Measurements from ENCODE around the gene COG5.

Gene COG5

DNA sequence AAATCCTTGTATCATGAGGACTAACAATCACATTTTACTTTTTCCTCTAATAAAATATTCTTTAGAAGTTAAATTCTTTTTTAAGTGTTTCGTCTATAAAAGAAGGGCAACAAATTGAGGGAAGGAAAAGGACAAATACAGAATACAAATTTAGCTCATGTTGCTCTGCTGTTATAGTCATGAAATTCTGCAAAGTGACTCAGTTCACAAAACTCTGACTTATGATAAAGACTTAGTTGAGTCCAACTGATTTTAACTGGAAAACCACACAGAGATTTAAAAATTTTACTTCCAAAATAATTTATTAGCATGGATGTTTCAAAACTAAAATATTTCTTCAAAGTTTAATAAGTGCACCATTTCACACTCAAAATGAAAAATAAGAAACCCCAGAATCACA is 168.9 kb downstream of the COG5 start:
- no peak for DNase-seq (ENCODE audit: low read depth, low spot score)

DNA sequence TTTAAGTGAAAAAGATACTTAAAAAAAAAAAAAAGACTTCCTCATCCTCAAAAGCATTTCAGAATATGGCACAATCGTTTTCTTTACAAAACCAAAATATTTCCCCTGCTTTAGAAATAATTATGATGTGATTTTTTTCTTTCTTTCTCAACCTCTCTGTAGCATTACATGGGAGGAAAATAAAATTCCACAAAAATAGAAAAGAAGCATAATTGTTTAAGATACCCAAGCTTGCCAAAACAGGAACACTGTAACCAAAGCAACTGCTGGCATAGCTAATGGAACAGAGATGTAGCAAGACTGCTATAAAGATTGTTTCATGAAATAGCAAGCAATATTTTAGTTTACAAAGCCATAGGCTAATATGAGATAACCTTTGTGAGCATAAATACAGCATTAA is 169.4 kb downstream of the COG5 start:
- no peak for DNase-seq (ENCODE audit: low read depth, low spot score)

DNA sequence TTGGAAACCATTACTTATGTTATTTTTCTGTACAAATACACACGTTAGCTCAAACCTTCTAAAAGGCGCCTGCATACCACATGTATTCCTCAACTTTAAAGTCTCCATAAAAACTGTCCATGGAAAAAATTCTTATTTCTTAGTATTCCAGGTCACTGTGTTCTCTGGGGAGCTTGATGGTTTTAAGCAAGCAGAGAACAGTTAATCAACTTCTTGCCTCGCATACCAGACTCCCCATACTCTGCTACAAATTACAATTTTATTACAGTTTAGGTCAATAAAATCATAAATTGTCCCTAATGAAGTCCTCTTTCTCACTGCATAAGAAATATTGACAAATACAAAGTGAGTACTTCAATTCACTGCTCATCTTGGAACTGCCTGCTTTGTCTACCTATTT is 170.9 kb downstream of the COG5 start:
- no peak for DNase-seq (ENCODE audit: low read depth, low spot score)

DNA sequence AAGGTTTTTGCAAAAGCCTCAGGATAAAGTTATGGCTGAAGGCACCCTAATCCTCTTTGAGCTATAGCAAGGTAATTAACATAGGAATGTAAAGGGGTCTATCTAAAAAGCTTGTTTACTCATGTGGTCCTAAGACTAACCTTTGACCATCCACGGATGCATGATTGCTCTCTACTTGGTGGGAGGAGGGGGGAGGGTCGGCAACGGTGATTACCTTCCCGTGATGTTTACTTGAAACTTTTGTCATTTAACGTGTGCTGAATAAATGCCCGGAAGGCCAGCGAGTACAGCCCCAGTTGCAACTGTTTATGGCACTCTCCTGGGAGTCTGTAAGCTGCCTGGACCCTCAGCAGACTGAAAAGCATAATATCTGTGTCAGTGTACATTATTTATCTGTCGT is 172.8 kb downstream of the COG5 start:
- DNase-seq (ENCODE audit: low read depth, low spot score), result no peak

- no peak for DNase-seq (ENCODE audit: low read depth, low spot score)
Observed at GRCh38 chr7:107388604-107389003, 175.1 kb downstream of the COG5 start.

- no peak for DNase-seq (ENCODE audit: low read depth, low spot score)
Observed at GRCh38 chr7:107387573-107388219, 176.0 kb downstream of the COG5 start.

- DNase-seq (ENCODE audit: low read depth, low spot score), result no peak
Observed at GRCh38 chr7:107387128-107387527, 176.6 kb downstream of the COG5 start.

DNA sequence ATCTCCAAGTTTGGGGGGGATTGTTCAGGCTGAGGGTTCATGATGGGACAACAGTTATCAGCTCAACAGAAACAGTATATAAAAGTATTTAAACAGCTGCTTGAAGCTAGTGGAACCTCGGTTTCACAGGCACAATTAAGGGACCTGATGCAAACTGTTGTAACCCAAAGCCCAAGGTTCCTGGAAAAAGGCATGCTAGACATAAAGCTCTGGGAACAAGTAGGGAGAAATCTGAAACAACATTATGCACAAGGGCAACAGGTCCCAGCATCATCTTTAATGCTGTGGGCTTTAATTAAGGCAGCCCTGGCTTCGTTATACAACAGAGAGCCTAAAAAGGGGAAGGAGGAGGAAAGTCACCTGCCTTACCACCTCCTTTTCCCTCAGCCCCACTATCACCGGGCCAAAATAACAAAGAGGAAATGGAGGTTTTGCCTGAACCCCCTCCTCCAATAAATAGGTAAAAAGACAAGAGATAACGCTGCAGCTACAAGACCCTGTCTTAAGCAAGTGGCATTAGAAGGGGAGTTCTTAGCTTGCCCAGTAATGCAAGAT is 177.1 kb downstream of the COG5 start:
- DNase-seq (ENCODE audit: low read depth, low spot score), result no peak

GRCh38 chr7:107384025-107384424 is 179.7 kb downstream of the COG5 start:
- no peak for DNase-seq (ENCODE audit: low read depth, low spot score)

- no peak for DNase-seq (ENCODE audit: low read depth, low spot score)
Observed at GRCh38 chr7:107383203-107383602, 180.5 kb downstream of the COG5 start.

DNA sequence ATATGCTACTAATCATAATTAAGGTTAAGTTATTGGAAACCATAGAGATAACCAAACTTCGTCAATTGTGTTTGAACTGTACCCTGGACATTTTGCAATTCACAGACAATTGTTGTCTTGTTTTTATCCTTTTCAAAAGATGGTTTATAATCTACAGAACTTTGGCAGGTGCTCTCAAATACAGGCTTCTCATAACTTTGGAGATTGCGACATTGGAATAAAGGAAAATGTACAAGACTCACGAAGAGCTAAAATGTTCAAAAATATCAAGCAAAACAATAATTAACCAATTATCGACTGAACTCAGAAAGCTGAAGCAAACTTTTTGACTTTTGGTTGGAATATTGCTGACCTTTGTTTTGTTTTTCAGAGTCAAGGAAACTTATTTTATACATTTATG is 182.3 kb downstream of the COG5 start:
- no peak for DNase-seq (ENCODE audit: low read depth, low spot score)

DNA sequence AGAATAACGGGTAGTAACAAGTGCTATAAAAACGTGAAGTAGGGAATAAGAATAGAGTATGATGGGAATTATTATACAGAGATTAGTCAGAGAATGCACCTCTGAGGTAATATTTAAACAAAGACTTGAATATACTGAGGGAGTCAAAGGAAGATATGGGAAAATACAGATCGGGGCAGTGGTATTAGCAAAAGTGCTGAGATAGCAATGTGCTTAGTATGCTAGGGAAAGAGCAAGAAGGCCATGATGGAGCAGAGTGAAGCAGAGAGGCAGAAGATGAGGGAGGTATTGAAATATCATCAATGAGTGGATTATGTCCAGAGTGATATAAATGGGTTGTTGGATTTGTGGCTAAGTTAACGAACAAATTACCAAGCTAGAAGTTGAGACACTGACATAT is 190.4 kb downstream of the COG5 start:
- no peak for DNase-seq (ENCODE audit: low read depth, low spot score)

- no peak for DNase-seq (ENCODE audit: low read depth, low spot score)
Observed at GRCh38 chr7:107372298-107372697, 191.4 kb downstream of the COG5 start.

- no peak for DNase-seq (ENCODE audit: low read depth, low spot score)
Observed at GRCh38 chr7:107370816-107371215, 192.9 kb downstream of the COG5 start.

DNA sequence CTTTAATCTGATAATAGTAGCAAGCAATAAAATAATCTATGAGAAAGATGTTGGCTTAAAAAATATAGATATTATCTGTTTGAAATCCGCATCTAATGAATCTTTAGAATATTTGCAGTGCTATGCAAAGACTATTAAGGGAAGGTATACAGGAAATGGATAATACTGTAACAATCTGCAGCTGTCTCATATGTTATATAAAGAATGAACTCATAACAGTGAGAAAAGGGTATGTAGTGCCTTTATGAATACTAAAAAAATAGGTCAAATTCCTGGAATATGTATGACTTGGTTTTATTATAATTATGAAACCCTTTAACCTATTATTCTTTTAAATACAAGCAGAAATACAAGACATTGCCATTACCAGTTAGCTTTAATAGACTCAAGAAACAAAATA is 198.9 kb downstream of the COG5 start:
- no peak for DNase-seq (ENCODE audit: low read depth, low spot score)

DNA sequence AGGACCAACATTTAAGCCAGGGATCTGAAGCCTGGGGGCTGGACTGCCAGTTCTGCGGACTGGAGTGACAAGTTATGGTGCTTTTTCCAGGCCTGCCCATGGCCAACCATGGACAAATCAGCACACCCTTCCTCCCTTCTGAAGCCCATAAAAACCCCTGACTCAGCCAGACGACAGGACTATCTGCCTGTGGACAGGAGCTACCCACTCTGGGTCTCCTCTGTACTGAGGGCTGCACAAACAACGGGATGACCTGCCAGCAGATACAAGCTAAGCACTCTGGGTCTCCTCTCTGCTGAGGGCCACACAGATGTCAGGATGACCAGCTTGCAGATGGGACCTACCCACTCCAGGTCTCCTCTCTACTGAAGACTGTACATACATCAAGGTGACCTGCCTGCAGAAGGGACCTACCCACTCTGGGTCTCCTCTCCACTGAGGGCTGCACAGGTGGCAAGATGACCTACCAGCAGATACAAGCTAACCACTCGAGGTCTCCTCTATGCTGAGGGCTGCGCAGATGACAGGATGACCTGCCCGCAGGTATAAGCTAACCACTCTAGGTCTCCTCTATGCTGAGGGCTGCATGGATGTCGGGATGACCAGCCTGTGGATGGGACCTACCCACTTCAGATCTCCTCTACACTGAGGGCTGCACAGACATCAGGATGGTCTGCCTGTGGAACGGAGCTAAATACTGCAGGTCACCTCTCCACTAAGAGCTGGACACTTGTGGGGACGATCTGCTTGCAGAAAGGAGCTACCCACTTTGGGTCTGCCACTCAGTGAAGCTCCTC is 204.0 kb downstream of the COG5 start:
- DNase-seq (ENCODE audit: low read depth, low spot score), result no peak

DNA sequence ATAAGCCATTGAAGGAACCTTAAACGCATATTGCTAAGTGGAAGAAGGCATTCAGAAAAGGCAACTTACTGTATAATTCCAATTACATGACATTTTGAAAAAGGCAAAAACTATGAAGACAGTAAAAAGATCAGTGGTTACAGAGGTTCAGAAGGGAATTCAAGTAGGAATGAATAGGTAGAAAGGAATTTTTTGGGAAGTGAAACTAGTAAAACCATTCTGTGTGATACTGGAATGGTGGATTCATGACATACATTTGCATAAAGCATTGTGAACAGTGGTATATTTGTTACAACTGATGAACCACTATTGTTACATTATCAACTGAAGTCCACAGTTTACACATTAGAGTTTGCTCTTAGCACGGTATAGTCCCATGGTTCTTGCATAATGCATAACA is 208.1 kb downstream of the COG5 start:
- DNase-seq (ENCODE audit: low read depth, low spot score), result no peak

- no peak for DNase-seq (ENCODE audit: low read depth, low spot score)
Observed at GRCh38 chr7:107354640-107355039, 209.1 kb downstream of the COG5 start.

DNA sequence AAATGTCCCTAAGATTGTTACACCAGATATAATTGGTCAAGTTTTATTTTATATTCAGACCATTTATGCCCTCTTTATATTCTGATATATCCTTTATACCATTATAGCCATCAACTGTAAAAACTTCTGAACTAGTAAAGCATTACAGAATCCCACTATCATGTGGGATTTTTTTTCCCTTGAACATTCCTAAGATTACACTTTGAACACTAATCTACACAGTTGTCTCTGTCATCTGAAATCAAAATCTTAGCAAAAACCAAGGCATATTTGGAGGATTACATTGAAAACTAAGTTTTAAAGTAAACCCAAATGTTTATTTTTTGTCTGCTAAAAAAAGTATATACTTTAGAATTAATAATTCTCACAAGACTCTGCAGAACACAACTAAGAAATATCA is 210.0 kb downstream of the COG5 start:
- no peak for DNase-seq (ENCODE audit: low read depth, low spot score)

DNA sequence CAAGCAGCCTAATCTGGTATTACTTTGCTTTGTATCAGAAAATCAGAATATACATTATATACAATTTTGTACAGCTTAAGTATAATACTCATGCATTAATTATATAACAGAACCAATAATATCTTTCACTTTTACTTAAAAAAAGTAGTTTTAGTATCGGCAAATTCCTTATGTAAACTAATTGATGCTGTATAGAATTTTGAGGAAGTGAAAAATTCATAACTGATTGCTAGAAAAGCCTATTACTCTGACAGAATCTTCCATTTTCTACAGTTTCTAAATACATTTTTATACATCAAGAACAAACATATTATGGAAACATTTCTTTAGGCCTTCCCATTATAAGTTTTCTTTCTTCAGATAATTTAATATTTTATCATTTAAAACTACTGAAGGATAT is 217.8 kb downstream of the COG5 start:
- DNase-seq (ENCODE audit: low read depth, low spot score), result no peak

DNA sequence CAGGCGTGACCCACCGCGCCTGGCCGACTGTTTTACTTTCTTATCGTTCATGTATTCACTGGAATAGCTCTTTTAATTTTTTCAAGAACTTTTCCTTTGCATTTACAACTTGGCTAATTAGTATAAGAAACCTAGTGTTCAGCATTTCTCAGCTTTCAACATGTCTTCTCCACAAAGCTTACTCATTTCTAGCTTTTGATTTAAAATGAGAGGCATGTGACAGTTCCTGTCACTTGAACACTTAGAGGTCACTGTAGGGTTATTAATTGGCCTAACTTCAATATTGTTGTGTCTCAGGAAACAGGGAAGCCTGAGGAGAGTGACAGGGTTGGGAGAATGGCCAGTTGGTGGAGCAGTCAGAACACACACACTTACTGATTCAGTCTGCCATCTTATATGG is 218.9 kb downstream of the COG5 start:
- DNase-seq (ENCODE audit: low read depth, low spot score), result no peak

GRCh38 chr7:107344286-107344685 is 219.4 kb downstream of the COG5 start:
- no peak for DNase-seq (ENCODE audit: low read depth, low spot score)

DNA sequence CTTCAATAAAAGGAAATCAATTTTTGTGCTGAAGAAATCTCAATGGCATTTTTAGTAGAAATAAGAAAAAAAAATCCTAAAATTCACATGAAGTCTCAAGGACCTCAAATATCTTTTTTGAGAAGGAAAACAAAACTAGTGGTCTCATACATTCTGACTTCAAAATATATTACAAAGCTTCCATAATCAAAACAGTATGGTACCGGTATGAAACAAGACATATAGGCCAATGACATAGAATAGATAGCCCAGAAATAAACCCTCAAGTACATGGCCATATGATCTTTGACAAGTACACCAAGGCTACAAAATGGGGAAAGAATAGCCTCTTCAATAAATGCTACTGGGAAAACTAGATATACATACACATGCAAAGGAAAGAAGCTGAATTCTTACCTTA is 225.6 kb downstream of the COG5 start:
- DNase-seq (ENCODE audit: low read depth, low spot score), result no peak
